Breast epithelium (tissue), 4 donors: ENCODE results near the gene S1PR4. TPM values are rescaled to one million over a fixed set of nuclear protein-coding genes. Genes with fewer than 3 reads are reported as not detected.

Source experiments
- DNase-seq, 2 donors: peaks; one replicate each; pipeline ENCODE4 v3.0.0-alpha.2; 2019; ENCODE audit warnings: low spot score in 2 of 2
- H3K27ac ChIP-seq, 2 donors: fragments of 200-600 bp; sonication (generic) in 1 of 2; one replicate each; pipeline ENCODE4 v1.5.1; 2016 to 2019; ENCODE audit warnings: mild to moderate bottlenecking in 1 of 2
- H3K27me3 ChIP-seq, 2 donors: fragments of 200-600 bp; sonication (generic) in 1 of 2; one replicate each; pipeline versions ENCODE4 v1.5.1 to v1.6.0; 2017 to 2019; ENCODE audit warnings: control low read depth in 1 of 2, mild to moderate bottlenecking in 1 of 2
- H3K36me3 ChIP-seq: fragments of 200-600 bp; one replicate; pipeline ENCODE4 v1.5.1; 2019
- H3K4me1 ChIP-seq, 2 donors: fragments of 200-600 bp; sonication (generic); one replicate each; pipeline ENCODE4 v1.5.1; 2016 to 2019; ENCODE audit warnings: control low read depth in 1 of 2
- H3K4me3 ChIP-seq, 3 donors: fragments of 200-600 bp; sonication (generic); 1 replicate in 2 of 3; 2 replicates in 1 of 3; pipeline ENCODE4 v1.5.1; 2016 to 2019; ENCODE audit warnings: mild to moderate bottlenecking in 3 of 3, moderate library complexity in 2 of 3
- H3K9me3 ChIP-seq, 2 donors: fragments of 200-600 bp; sonication (generic) in 1 of 2; one replicate each; pipeline ENCODE4 v1.5.1; 2016 to 2019; ENCODE audit warnings: control low read depth in 1 of 2
- POLR2A ChIP-seq: fragments of 450-650 bp; IDR thresholded peaks from one replicate; pipeline ENCODE4 v1.6.1; 2016; ENCODE audit warnings: antibody characterized with exemption, mild to moderate bottlenecking, moderate library complexity
- POLR2AphosphoS5 ChIP-seq, 3 donors: sonication (generic); formaldehyde crosslinking; IDR thresholded peaks; one replicate each; pipeline ENCODE4 v1.6.1; 2017; ENCODE audit warnings: antibody characterized with exemption in 3 of 3
- intact Hi-C: fragments of 100-400 bp; cut with DNase I; formaldehyde crosslinking; loops from one replicate; pipeline ENCODE4 v1.15.1; 2023; ENCODE audit warnings: low total_unique reads
- total RNA-seq, 3 donors: library from RNA; depleted of rRNA; stranded (reverse); fragments of >200 nt; gene quantifications; one replicate each; pipeline ENCODE4 v1.1.0, GENCODE V29; 2016
- TF ChIP-seq, protein P1 (sequence below), 3 donors: fragments of 450-650 bp; IDR thresholded peaks; one replicate each; pipeline ENCODE4 v1.5.1; 2016 to 2017; ENCODE audit warnings: antibody characterized with exemption in 3 of 3, mild to moderate bottlenecking in 3 of 3, moderate library complexity in 3 of 3

The S1PR4 gene
- total RNA-seq, 3 donors from 2014 or later, result 1.3 to 1.9 TPM; not detected in 1

DNA sequence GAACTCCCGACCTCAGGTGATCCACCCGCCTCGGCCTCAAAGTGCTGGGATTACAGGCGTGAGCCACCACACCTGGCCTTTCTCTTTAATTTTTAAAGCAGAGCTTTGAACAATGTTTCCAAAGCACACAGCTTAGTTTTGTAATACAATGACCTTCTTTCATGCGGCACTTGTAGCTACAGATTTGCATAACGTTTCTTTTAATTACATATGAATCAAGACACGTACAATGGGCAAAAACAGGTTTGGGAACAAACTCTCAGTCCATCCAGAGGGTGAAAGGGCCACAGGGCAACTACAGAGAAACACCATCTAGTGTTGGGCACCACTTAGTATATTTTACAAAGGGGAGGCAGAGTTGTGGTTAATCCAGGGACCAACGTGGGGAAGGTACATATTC, 19.0 kb upstream of the S1PR4 start:
- no peaks in the 10 kb centered on the region for H3K9me3 ChIP-seq
- intact Hi-C loops, result no loop called here
- no peak overlapping the region for H3K4me3 ChIP-seq
- DNase-seq, result no peak
- H3K4me1 ChIP-seq, result no peaks in the 10 kb centered on the region
- H3K27me3 ChIP-seq, result no peaks in the 10 kb centered on the region
- H3K36me3 ChIP-seq, result no peaks in the 10 kb centered on the region
- no peak for TF ChIP-seq POLR2A
- TF ChIP-seq POLR2AphosphoS5 (IDR thresholded peaks at IDR 0.05), result no peak
- TF ChIP-seq, protein P1, sequence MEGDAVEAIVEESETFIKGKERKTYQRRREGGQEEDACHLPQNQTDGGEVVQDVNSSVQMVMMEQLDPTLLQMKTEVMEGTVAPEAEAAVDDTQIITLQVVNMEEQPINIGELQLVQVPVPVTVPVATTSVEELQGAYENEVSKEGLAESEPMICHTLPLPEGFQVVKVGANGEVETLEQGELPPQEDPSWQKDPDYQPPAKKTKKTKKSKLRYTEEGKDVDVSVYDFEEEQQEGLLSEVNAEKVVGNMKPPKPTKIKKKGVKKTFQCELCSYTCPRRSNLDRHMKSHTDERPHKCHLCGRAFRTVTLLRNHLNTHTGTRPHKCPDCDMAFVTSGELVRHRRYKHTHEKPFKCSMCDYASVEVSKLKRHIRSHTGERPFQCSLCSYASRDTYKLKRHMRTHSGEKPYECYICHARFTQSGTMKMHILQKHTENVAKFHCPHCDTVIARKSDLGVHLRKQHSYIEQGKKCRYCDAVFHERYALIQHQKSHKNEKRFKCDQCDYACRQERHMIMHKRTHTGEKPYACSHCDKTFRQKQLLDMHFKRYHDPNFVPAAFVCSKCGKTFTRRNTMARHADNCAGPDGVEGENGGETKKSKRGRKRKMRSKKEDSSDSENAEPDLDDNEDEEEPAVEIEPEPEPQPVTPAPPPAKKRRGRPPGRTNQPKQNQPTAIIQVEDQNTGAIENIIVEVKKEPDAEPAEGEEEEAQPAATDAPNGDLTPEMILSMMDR (IDR thresholded peaks at IDR 0.05), result no peak
- H3K27ac ChIP-seq, result peak overlapping the region in 1 of 2 donors; percentile 36

DNA sequence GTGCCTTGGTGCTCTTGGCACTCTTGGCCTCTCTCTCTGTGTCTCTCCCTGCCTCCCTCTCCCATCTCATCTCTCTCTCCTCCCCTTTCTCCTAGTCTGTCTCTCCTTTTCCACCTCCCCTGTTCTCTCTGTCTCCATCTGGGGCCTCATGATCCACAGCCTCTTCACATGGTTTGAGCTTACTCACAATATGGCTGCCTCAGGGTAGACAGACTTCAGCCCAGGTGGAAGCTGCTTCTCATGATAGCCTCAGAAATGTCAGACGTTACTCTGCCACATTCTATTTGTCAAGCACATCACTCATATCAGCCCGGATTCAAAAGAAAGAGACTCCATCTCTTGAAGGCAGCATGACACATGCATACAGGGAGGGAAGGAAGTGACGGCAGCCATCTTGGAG, 18.4 kb upstream of the S1PR4 start:
- Histone ChIP-seq H3K4me1 (no peaks in the 10 kb centered on the region), H3K4me3 (no peak overlapping the region), H3K27me3 (no peaks in the 10 kb centered on the region), H3K36me3 (no peaks in the 10 kb centered on the region), H3K9me3 (no peaks in the 10 kb centered on the region), H3K27ac (peak overlapping the region in 1 of 2 donors; percentile 8)
- intact Hi-C loops, result no loop called here
- DNase-seq, result no peak
- TF ChIP-seq POLR2A (no peak), POLR2AphosphoS5 (IDR thresholded peaks at IDR 0.05) (no peak)
- TF ChIP-seq, protein P1 (IDR thresholded peaks at IDR 0.05), result no peak

- no peaks in the 10 kb centered on the region for H3K9me3 ChIP-seq
- TF ChIP-seq, protein P1 (IDR thresholded peaks at IDR 0.05), result no peak
- no peak for TF ChIP-seq POLR2A
- no peak for TF ChIP-seq POLR2AphosphoS5 (IDR thresholded peaks at IDR 0.05)
- intact Hi-C loops, result no loop called here
- no peak overlapping the region for H3K27ac ChIP-seq
- no peaks in the 10 kb centered on the region for H3K36me3 ChIP-seq
- H3K4me3 ChIP-seq, result no peak overlapping the region
- H3K27me3 ChIP-seq, result no peaks in the 10 kb centered on the region
- DNase-seq, result no peak
- H3K4me1 ChIP-seq, result no peaks in the 10 kb centered on the region
Observed at GRCh38 chr19:3161453-3161852, 17.1 kb upstream of the S1PR4 start.

- Histone ChIP-seq H3K4me1 (no peaks in the 10 kb centered on the region), H3K4me3 (no peak overlapping the region), H3K27ac (no peak overlapping the region), H3K27me3 (no peaks in the 10 kb centered on the region), H3K9me3 (no peaks in the 10 kb centered on the region), H3K36me3 (no peaks in the 10 kb centered on the region)
- no peak for DNase-seq
- TF ChIP-seq POLR2AphosphoS5 (IDR thresholded peaks at IDR 0.05) (no peak), POLR2A (no peak)
- TF ChIP-seq, protein P1 (IDR thresholded peaks at IDR 0.05), result no peak
- intact Hi-C loops, result no loop called here
Observed at GRCh38 chr19:3162418-3163229, 15.9 kb upstream of the S1PR4 start.

DNA sequence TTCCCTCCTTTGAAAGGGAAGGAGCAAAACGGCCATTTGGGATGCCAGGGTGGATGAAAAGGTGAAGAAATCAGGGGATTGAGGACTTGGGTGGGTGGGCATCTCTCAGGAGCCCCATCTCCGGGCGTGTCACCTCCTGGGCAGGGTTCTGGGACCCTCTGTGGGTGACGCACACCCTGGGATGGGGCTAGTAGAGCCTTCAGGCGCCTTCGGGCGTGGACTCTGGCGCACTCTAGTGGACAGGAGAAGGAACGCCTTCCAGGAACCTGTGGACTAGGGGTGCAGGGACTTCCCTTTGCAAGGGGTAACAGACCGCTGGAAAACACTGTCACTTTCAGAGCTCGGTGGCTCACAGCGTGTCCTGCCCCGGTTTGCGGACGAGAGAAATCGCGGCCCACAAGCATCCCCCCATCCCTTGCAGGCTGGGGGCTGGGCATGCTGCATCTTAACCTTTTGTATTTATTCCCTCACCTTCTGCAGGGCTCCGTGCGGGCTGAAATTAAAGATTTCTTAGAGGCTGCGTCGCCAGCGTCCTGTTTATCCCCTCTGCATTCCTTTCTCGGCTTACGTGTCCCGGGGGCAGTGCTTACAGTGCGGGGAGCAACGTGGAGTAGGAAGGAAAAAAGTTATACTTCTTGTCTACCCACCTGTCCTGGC, 15.2 kb upstream of the S1PR4 start:
- intact Hi-C loops, result no loop called here
- peak in 1 of 2 donors; percentile 67 for DNase-seq

More for the DNA sequence above, 15.2 kb upstream of the S1PR4 start:
- H3K9me3 ChIP-seq, result no peaks in the 10 kb centered on the region
- H3K36me3 ChIP-seq, result no peaks in the 10 kb centered on the region
- TF ChIP-seq POLR2AphosphoS5 (IDR thresholded peaks at IDR 0.05) (no peak), POLR2A (no peak)
- TF ChIP-seq, protein P1 (IDR thresholded peaks at IDR 0.05), result peak; percentile 75 to 89 (median 88)
- no peak overlapping the region for H3K4me3 ChIP-seq
- H3K27me3 ChIP-seq, result no peaks in the 10 kb centered on the region
- no peak overlapping the region for H3K27ac ChIP-seq
- no peaks in the 10 kb centered on the region for H3K4me1 ChIP-seq
